ENCODE results near the gene L3MBTL4.
"Not testable (repeated sequence)": the region's sequence is repeated elsewhere in the genome, so short reads cannot be mapped to it uniquely, and the experiment has no call there.

Gene L3MBTL4

GRCh38 chr18:6406075-6406909 is 8.4 kb downstream of the L3MBTL4 start:
- no peak for DNase-seq

GRCh38 chr18:6405237-6406074 is 9.3 kb downstream of the L3MBTL4 start:
- no peak for DNase-seq

DNA sequence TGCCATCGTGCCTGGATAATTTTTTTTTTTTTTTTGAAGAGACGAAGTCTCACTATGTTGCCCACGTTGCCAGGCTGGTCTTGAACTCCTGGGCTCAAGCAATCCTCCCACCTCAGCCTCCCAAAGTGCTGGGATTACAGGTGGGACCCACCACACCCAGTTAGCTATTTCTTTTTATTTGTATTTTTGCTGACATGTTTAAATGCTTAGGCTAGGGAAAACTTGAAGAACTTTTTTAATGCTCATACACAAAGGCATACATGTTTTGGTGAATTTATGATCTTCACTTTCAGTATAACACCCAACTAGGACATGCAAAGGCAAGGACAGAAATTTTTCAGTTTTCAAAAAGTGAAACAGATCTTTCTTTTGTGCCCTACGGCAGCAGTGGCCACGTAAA is 9.9 kb downstream of the L3MBTL4 start:
- DNase-seq: no peak

GRCh38 chr18:6401687-6402086 is 13.0 kb downstream of the L3MBTL4 start:
- no peak for DNase-seq

DNA sequence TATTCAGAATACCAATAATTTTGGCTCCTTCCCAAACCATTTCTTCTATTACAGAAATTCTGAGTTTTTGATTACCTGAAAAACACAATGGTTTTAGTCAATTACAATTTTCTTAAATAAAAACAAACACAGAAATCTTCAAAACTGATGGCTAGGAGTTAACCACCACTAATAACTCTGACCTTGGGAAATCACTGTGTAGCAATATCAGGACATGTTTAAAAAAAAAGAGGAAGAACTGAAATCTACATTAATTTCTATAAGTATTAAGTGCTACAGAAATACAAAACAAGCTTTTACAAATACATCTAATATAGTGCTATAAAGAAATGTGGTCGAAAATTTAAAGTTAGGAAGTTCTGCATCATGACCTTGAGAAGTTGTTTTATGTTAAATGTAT is 14.9 kb downstream of the L3MBTL4 start:
- DNase-seq: no peak

DNA sequence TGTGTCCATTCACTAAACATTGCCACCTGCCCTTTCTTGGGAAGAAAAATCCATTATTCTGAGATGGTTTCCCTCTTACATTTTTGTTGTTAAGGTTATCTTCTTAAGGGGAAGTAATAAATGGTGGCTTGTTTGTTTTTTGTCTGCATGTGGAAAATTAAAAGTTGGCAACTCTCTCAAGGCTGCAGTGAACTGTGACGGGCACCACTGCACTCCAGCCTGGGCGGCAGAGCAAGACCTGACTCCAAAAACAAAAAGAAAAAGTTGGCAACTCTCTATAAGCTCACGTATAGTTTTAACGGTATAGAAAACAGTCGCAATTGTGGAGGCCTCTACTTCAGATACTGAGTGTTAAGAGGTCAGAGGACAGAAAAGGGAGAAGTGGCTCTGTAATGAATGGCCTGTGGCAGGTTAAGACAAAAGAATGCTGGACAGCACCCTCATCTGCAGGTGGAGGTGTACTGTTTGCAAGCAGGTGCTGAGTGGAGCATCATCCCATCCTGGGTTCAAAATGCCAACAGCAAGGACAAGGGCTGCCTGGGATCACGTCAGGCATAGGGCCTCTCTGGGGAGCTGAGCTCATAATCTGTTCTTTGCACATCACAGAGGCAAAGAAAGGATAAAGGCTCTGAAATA is 16.7 kb downstream of the L3MBTL4 start:
- no peak for DNase-seq

- DNase-seq: no peak
Measured at GRCh38 chr18:6396847-6397246, 17.9 kb downstream of the L3MBTL4 start.

- no peak for DNase-seq
Measured at GRCh38 chr18:6396276-6396675, 18.4 kb downstream of the L3MBTL4 start.

- no peak for DNase-seq
Measured at GRCh38 chr18:6389005-6389404, 25.7 kb downstream of the L3MBTL4 start.

DNA sequence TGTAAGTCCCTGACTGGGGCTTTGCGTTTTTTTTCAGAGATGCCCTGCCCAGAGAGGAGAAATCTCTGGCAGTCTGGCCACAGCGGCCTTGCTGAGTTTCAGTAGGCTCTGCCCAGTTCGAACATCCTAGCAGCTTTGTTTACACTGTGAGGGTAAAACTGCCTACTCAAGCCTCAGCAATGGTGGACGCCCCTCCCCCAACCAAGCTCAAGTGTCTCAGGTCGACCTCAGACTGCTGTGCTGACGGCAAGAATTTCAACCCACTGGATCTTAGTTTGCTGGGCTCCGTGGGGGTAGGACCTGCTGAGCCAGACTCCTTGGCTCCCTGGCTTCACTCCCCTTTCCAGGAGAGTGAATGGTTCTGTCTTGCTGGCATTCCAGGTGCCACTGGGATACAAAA is 31.7 kb downstream of the L3MBTL4 start:
- DNase-seq: no peak

DNA sequence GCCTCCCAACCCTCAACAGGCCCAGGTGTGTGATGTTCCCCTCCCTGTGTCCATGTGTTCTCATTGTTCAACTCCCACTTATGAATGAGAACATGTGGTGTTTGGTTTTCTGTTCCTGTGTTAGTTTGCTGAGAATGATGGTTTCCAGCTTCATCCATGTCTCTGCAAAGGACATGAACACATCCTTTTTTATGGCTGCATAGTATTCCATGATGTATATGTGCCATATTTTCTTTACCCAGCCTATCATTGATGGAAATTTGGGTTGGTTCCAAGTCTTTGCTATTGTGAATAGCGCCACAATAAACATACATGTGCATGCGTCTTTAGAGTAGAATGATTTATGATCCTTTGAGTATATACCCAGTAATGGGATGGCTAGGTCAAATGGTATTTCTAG is 37.2 kb downstream of the L3MBTL4 start:
- DNase-seq: not testable (repeated sequence)

DNA sequence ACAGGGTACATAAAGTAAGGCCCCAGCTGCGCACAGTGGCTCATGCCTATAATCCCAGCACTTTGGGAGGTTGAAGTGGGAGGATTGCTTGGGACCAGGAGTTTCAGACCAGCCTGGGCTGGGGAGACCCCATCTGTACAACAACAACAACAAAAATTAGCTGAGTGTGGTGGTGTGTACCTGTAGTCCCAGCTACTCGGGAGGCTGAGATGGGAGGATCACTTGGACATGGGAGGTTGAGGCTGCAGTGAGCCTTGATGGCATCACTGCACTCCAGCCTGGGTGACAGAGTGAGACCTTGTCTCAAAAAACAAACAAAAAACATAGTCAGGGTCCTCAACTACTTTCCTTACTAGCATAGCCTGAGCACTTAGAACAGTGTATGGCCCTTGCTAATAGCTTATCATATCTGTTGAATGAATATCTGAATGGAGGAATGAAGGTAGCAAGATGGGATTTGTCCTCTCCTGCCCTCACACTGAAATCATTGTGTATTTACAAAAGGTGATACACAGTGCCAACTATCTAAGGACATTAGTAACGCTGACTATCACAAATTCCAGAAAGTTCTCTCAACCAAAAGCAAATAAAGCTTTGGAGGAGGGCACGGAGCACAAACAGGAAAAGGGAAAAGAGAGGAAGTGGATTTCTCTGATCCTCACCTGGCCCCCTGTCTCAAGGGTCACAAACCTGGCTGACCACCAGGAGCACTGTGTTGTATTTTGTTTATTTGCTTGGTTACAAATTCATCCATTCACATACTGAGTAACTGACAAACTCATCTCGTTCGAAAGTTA is 38.1 kb downstream of the L3MBTL4 start:
- no peak for DNase-seq

DNA sequence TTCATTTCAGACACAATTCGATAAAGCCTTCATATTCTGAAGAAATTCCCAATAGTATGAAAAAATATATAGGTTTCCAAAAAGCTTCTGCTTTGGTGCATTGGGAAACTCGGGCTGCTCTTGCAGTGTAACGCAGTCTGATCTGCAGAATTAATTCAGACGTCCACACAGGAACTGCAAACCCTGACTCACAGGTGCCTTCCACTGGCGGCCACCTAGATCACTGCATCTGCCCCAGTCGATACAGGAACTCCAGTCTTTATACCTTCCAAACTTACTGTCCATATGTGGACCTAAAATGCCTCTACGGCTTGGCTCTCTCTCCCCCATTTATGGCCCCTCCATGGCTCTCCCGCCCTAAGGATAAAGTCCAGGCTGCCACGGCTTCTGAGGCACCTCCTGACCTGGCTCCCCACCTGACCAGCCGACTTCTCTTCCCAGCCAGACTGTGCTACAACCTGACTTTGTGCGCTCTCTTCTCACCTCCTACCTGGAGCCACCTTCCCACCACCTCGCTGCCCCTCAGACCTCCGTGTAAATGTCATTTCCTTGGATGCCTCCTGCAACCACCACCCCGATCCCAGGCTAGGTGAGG is 39.7 kb downstream of the L3MBTL4 start:
- no peak for DNase-seq

- DNase-seq: no peak
Measured at GRCh38 chr18:6374340-6374739, 40.4 kb downstream of the L3MBTL4 start.

GRCh38 chr18:6373187-6373586 is 41.5 kb downstream of the L3MBTL4 start:
- no peak for DNase-seq

- peak; percentile 5 for DNase-seq
Measured at GRCh38 chr18:6370886-6371635, 43.6 kb downstream of the L3MBTL4 start.

- DNase-seq: no peak
Measured at GRCh38 chr18:6370410-6370809, 44.3 kb downstream of the L3MBTL4 start.

DNA sequence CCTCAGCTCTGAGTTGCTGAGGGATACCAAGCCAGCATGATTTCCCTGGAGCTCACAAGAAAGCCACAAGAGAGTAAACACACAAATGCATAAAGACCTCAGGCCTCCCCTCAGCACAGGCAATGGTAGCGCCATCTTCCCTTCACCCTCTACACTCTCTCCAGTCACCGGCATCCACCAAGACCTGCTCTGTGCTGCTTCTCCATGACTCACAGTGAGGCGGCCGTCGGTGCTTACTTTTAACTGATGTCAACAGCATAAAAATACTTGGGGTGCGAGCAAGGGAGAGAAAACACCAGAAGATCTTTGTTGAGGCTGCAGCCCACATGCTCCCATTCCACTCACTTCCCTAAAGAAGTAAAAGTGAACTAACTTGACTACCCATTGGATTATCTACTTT is 46.7 kb downstream of the L3MBTL4 start:
- DNase-seq: no peak

DNA sequence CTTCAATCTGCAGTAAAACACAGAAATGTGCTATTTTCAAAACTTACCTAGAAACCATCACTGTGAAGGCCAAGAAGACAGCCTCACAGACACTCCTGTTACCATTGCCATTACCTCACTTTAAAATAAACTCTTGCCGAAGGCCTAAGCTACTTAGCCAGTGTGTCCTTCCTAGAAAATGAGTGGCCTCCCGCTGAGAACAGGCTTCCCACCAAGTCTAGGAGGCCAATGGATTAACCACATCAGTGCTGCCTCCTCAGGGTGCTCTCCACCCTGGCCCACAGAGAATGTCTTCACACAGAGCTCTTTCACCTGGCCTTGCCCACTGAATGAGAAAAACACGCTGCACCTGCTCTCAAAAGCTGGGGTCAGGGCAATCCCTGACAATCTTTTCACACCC is 47.5 kb downstream of the L3MBTL4 start:
- no peak for DNase-seq

- DNase-seq: no peak
Measured at GRCh38 chr18:6366776-6367175, 47.9 kb downstream of the L3MBTL4 start.

- no peak for DNase-seq
Measured at GRCh38 chr18:6365385-6365784, 49.3 kb downstream of the L3MBTL4 start.

- DNase-seq: no peak
Measured at GRCh38 chr18:6363216-6363615, 51.5 kb downstream of the L3MBTL4 start.

Measured in NCI-H146 (cell line).